ENCODE measurements around the gene BTBD3. TPM values are rescaled to one million over a fixed set of nuclear protein-coding genes. Genes with fewer than 3 reads are reported as not detected.

Gene BTBD3
- total and polyA plus RNA-seq, 2 donors (not counting 3 experiments of a cell fraction or from before 2014, with no cell fraction given): 18.6 to 29.3 TPM

- BruUV-seq (replicated peaks): no TSS peak
- Histone ChIP-seq H3K27me3 (ENCODE audit: control insufficient read depth in 2 of 2, insufficient read depth in 2 of 2, low read length in 2 of 2) (no peaks in the 10 kb centered on the region), H2AFZ (ENCODE audit: low read depth, low read length) (no peak overlapping the region), H3K4me3 (replicated peaks in 1 of 3; ENCODE audit: insufficient read depth in 1 of 3, low read depth in 1 of 3, low read length in 3 of 3) (no peak overlapping the region), H4K20me1 (replicated peaks; ENCODE audit: control insufficient read depth, extremely low read depth, insufficient read depth, low read length) (no peaks in the 10 kb centered on the region), H3K9me3 (replicated peaks; ENCODE audit: control insufficient read depth, insufficient read depth, low read length) (no peaks in the 10 kb centered on the region), H3K4me1 (ENCODE audit: control insufficient read depth, extremely low read depth, insufficient read depth, low read length) (no peaks in the 10 kb centered on the region), H3K9ac (replicated peaks; ENCODE audit: extremely low read depth, insufficient read depth, low read length) (no peak overlapping the region), H3K4me2 (ENCODE audit: insufficient read depth, low read length) (no peak overlapping the region), H3K27ac (ENCODE audit: insufficient read depth, low read depth, low read length) (no peak overlapping the region), H3K79me2 (ENCODE audit: control insufficient read depth, insufficient read depth, low read length) (no peaks in the 10 kb centered on the region), H3K36me3 (ENCODE audit: control insufficient read depth in 2 of 2, extremely low read depth in 1 of 2, insufficient read depth in 2 of 2, low read length in 2 of 2) (no peaks in the 10 kb centered on the region), H3K9me1 (replicated peaks; ENCODE audit: control insufficient read depth, extremely low read depth, insufficient read depth, low read length) (no peaks in the 10 kb centered on the region)
- ChIA-PET CTCF (interaction anchor here (1.9 kb wide), 1 partner anchor 290 kb away, joined by 9 read pairs; no protein-coding TSS in a partner anchor), POLR2A (no interaction called here)
- TF ChIP-seq MAX (IDR thresholded peaks at IDR 0.05; ENCODE audit: insufficient read depth, insufficient read length) (no peak), POLR2A (IDR thresholded peaks at IDR 0.05; ENCODE audit: low read depth, low read length) (no peak), EZH2 (IDR thresholded peaks at IDR 0.05; ENCODE audit: borderline replicate concordance, low read depth, low read length, severe bottlenecking) (no peak), JUN (IDR thresholded peaks at IDR 0.05; ENCODE audit: borderline replicate concordance, insufficient read depth, insufficient read length, low read depth) (no peak), GATA2 (IDR thresholded peaks at IDR 0.05; ENCODE audit: insufficient read depth, insufficient read length, low read depth, low read length) (no peak), POLR2AphosphoS5 (IDR thresholded peaks at IDR 0.05; ENCODE audit: insufficient read depth, low read depth, low read length) (no peak), FOS (IDR thresholded peaks at IDR 0.05; ENCODE audit: borderline replicate concordance, insufficient read depth, low read length) (no peak), MYC (IDR thresholded peaks at IDR 0.05; ENCODE audit: low read depth, low read length) (no peak)
- TF ChIP-seq, protein P1, sequence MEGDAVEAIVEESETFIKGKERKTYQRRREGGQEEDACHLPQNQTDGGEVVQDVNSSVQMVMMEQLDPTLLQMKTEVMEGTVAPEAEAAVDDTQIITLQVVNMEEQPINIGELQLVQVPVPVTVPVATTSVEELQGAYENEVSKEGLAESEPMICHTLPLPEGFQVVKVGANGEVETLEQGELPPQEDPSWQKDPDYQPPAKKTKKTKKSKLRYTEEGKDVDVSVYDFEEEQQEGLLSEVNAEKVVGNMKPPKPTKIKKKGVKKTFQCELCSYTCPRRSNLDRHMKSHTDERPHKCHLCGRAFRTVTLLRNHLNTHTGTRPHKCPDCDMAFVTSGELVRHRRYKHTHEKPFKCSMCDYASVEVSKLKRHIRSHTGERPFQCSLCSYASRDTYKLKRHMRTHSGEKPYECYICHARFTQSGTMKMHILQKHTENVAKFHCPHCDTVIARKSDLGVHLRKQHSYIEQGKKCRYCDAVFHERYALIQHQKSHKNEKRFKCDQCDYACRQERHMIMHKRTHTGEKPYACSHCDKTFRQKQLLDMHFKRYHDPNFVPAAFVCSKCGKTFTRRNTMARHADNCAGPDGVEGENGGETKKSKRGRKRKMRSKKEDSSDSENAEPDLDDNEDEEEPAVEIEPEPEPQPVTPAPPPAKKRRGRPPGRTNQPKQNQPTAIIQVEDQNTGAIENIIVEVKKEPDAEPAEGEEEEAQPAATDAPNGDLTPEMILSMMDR (IDR thresholded peaks at IDR 0.05; ENCODE audit: extremely low read depth in 1 of 2, insufficient read depth in 1 of 2, low read depth in 1 of 2, low read length in 2 of 2): no peak
- FAIRE-seq (no peak), DNase-seq (ENCODE audit: low read depth, low spot score) (no peak)
- dilution Hi-C loops (cut with MboI; ENCODE audit: extremely low pct_ligation_motif_present, low sequenced_read_pairs) (no loop called here), intact Hi-C loops (cut with micrococcal nuclease) (no loop called here)
These were observed 48.5 kb downstream of the BTBD3 start for GRCh38 chr20:11966186-11966585.

Data from endothelial cell of umbilical vein (primary cell).